ENCODE measurements around the gene CDH23. TPM values are rescaled to one million over a fixed set of nuclear protein-coding genes. Genes with fewer than 3 reads are reported as not detected.

The CDH23 gene
- total RNA-seq, 1 experiment from 2014 or later: 0.02 TPM

DNA sequence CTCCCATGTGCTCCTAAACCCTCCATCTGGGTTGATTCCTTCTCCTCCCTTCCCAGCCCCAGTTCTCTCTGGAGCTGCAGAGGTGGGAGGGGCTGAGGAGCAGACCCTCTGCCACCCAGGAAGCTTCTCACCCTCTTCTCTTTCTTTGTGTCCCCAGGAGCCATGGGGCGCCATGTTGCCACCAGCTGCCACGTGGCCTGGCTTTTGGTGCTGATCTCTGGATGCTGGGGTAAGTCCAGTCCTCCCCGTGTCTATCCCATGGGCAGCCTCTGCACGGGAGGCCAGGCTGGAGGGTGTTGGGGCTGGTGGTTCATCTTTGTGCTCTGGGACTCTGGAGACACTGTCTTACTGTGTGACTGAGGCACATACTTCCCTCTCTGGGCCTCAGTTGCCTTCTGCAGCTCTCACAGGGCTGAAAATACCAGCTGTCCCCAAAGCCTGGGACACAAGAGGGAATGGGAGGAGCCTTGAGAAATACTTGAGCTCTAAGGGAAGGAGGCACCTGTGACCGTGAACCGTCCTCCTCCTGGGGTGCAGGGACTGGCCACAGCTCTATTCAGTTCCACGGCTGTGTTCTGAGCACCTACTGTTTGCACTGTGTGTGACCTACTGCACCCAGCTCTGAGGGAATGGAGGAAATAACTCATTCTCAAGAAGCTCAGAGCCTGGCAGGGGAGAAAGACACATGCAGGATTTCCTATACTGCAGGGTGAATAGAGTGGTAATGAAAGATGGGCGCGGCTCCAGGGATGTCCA is 43.1 kb downstream of the CDH23 start:
- H3K36me3 Mint-ChIP-seq (ENCODE audit: insufficient read depth, unreplicated experiment): no peaks in the 10 kb centered on the region
- no peaks in the 10 kb centered on the region for H3K4me1 Mint-ChIP-seq (ENCODE audit: insufficient read depth, unreplicated experiment)
- TF ChIP-seq, protein P1, sequence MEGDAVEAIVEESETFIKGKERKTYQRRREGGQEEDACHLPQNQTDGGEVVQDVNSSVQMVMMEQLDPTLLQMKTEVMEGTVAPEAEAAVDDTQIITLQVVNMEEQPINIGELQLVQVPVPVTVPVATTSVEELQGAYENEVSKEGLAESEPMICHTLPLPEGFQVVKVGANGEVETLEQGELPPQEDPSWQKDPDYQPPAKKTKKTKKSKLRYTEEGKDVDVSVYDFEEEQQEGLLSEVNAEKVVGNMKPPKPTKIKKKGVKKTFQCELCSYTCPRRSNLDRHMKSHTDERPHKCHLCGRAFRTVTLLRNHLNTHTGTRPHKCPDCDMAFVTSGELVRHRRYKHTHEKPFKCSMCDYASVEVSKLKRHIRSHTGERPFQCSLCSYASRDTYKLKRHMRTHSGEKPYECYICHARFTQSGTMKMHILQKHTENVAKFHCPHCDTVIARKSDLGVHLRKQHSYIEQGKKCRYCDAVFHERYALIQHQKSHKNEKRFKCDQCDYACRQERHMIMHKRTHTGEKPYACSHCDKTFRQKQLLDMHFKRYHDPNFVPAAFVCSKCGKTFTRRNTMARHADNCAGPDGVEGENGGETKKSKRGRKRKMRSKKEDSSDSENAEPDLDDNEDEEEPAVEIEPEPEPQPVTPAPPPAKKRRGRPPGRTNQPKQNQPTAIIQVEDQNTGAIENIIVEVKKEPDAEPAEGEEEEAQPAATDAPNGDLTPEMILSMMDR (IDR thresholded peaks at IDR 0.05; ENCODE audit: unreplicated experiment): no peak
- no peak overlapping the region for H3K27ac Mint-ChIP-seq (ENCODE audit: low read depth, unreplicated experiment)
- DNase-seq (ENCODE audit: unreplicated experiment): no peak
- no TSS peak for BruUV-seq (replicated peaks)
- no peak overlapping the region for H3K4me3 Mint-ChIP-seq (ENCODE audit: unreplicated experiment)
- H3K27me3 Mint-ChIP-seq (ENCODE audit: insufficient read depth, unreplicated experiment): peaks cover 23% of the 10 kb centered on the region
- intact Hi-C loops (cut with micrococcal nuclease): no loop called here
- ChIA-PET POLR2A (no interaction called here), CTCF (no interaction called here)
- no peaks in the 10 kb centered on the region for H3K9me3 Mint-ChIP-seq (ENCODE audit: unreplicated experiment)

DNA sequence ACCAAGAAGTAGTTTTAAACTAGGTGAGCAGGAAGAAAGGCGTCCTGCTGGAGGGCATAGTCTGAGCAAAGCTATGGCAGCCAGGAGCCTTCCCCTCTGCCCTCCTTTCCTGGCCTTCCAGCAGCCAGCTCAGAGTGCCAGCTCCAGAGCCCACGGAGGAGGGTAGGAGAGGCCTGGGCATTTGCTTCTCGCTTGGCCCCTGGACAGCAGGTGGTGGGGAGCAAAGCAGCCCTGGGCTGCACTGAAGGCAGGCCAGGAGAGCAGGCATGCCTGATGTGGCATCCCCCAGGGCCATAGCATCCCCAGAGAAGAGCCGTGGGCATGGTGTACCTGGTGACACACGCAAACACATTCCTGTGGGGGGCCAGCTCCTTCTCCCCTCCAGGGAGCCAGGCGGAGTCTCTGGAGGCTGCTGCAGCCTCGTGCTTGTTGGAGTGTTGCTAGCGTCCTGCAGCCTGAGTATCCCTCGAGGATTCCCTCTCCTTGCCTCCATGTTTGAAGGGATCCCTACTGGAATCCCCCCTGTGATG is 43.9 kb downstream of the CDH23 start:
- intact Hi-C loops (cut with micrococcal nuclease): no loop called here
- peaks cover 23% of the 10 kb centered on the region for H3K27me3 Mint-ChIP-seq (ENCODE audit: insufficient read depth, unreplicated experiment)
- H3K27ac Mint-ChIP-seq (ENCODE audit: low read depth, unreplicated experiment): no peak overlapping the region
- no TSS peak for BruUV-seq (replicated peaks)
- no peaks in the 10 kb centered on the region for H3K36me3 Mint-ChIP-seq (ENCODE audit: insufficient read depth, unreplicated experiment)
- no peak overlapping the region for H3K4me3 Mint-ChIP-seq (ENCODE audit: unreplicated experiment)
- no peaks in the 10 kb centered on the region for H3K4me1 Mint-ChIP-seq (ENCODE audit: insufficient read depth, unreplicated experiment)
- H3K9me3 Mint-ChIP-seq (ENCODE audit: unreplicated experiment): no peaks in the 10 kb centered on the region
- CTCF ChIA-PET: interaction anchor here (0.7 kb wide), 1 partner anchor 318 kb away, joined by 3 read pairs; no protein-coding TSS in a partner anchor
- DNase-seq (ENCODE audit: unreplicated experiment): no peak
- TF ChIP-seq, protein P1 (IDR thresholded peaks at IDR 0.05; ENCODE audit: unreplicated experiment): no peak
- POLR2A ChIA-PET: no interaction called here

DNA sequence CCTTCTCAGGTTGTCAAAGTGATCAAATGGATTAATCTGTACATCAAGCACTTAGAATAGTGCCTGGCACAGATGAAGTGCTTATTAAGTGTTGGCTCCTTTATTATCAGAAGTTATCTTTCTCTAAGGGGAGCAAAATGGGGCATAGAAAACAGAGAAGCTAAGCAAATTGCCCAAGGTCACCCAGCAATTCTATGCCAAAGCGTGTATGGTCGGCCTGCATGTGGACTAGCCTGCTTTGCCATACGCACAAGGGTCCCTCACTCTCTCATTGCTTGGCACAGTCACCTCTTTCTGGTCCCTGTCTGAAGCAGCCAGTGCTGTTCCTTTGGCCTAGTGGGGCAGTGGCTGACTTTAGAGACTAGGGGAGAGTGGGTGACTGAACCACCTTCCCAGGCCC is 45.3 kb downstream of the CDH23 start:
- CTCF ChIA-PET: no interaction called here
- POLR2A ChIA-PET: no interaction called here

GRCh38 chr10:71442859-71443570 is 46.3 kb downstream of the CDH23 start:
- H3K36me3 Mint-ChIP-seq (ENCODE audit: insufficient read depth, unreplicated experiment): no peaks in the 10 kb centered on the region
- no peak for DNase-seq (ENCODE audit: unreplicated experiment)
- TF ChIP-seq, protein P1 (IDR thresholded peaks at IDR 0.05; ENCODE audit: unreplicated experiment): no peak
- no peak overlapping the region for H3K27ac Mint-ChIP-seq (ENCODE audit: low read depth, unreplicated experiment)
- no TSS peak for BruUV-seq (replicated peaks)
- peaks cover 23% of the 10 kb centered on the region for H3K27me3 Mint-ChIP-seq (ENCODE audit: insufficient read depth, unreplicated experiment)
- ChIA-PET POLR2A (no interaction called here), CTCF (interaction anchor here (0.6 kb wide), 1 partner anchor 157 kb away, joined by 3 read pairs; no protein-coding TSS in a partner anchor)
- no peaks in the 10 kb centered on the region for H3K4me1 Mint-ChIP-seq (ENCODE audit: insufficient read depth, unreplicated experiment)
- intact Hi-C loops (cut with micrococcal nuclease): no loop called here
- no peak overlapping the region for H3K4me3 Mint-ChIP-seq (ENCODE audit: unreplicated experiment)
- H3K9me3 Mint-ChIP-seq (ENCODE audit: unreplicated experiment): no peaks in the 10 kb centered on the region

More for the DNA sequence above, 45.3 kb downstream of the CDH23 start:
- Mint-ChIP-seq H3K9me3 (ENCODE audit: unreplicated experiment) (no peaks in the 10 kb centered on the region), H3K4me3 (ENCODE audit: unreplicated experiment) (no peak overlapping the region), H3K36me3 (ENCODE audit: insufficient read depth, unreplicated experiment) (no peaks in the 10 kb centered on the region), H3K27ac (ENCODE audit: low read depth, unreplicated experiment) (no peak overlapping the region), H3K4me1 (ENCODE audit: insufficient read depth, unreplicated experiment) (no peaks in the 10 kb centered on the region), H3K27me3 (ENCODE audit: insufficient read depth, unreplicated experiment) (peaks cover 23% of the 10 kb centered on the region)
- TF ChIP-seq, protein P1 (IDR thresholded peaks at IDR 0.05; ENCODE audit: unreplicated experiment): no peak
- BruUV-seq (replicated peaks): no TSS peak
- intact Hi-C loops (cut with micrococcal nuclease): no loop called here
- DNase-seq (ENCODE audit: unreplicated experiment): no peak
